Activated CD4-positive, alpha-beta T cell treated with anti-CD3 and anti-CD28 coated beads, Interleukin-2, amount 50 U/mL, for 1 hour (primary cell): ENCODE results near the gene SENP5.

Experiments used
- DNase-seq: peaks from one replicate; pipeline ENCODE4 v3.0.0-alpha.2; 2020

The SENP5 gene

GRCh38 chr3:196969134-196969659 is 101.5 kb downstream of the SENP5 start:
- peak; percentile 30 for DNase-seq

- DNase-seq: peak; percentile 56
Measured at GRCh38 chr3:196969660-196970546, 102.2 kb downstream of the SENP5 start.

DNA sequence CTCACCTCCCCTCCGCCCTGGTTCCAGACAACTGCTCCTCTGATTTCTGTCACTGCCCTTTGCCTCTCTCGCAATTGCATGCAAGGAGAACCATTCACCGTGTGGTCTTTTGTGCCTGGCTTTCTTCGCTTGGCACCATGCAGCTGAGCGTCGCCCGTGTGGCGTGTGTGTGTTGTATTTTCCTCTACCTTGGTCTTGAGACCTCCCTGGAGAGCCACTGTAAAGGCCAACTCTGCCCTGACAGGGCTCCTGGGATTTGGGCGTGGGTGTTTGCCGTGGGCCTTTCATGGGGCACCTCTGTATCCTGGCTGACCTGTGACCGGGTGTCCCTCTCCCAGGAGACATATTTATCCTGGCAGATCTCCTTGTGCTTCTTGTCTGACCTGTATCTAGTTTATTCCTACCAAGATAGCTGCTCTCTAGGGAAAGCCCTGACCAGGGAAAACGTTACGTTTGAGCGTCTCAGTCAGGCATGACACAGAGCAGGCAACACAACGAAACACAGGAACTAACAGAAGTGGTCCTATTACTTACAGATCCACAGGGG is 102.9 kb downstream of the SENP5 start:
- DNase-seq: no peak

DNA sequence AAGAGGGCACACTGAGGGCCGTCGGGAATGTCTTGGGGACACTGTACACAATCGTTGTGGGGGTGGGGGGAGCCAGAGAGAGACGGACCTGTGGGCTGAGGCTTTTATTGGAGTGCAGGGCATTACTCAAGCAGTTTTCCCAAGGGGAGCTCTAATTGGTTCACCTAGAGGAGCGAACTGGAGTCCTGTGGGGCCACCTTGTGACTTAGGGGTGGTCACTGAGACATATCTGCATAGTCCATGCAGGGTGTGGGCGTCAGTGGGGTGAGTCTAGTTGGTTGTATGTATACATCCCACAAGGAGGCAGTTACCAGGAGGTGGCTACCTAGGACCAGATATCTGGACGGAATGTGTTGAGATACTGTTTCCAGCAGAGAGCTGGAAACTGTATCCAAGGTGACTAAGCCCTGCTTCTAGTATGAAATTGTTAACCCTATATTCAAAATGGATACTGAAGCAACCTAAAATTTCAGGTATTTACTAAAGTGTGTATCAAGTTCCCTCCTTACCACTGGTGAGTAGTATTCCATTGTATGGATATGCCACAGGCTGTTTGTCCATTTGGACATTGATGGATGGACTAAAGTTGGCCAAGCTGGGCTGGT is 103.5 kb downstream of the SENP5 start:
- DNase-seq: no peak

DNA sequence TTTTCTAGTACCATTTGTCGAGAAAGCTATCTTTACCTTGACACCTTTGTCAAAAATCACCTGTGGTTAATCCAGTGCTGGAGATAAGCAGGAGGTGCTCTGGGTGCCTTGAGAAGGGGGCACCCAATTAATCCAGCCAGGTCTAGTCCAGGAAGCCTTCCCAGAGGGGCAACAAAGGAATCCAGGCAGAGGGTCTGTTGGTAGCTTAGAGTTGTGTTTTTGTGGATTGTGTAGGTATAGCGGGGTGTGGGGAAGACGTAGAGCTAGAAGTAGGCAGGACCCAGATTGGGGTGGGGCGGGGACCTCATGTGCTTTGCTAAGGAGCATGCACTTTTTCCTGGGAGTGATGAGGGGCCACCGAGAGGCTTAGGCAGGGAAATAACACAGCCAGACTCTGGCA is 106.9 kb downstream of the SENP5 start:
- DNase-seq: no peak

DNA sequence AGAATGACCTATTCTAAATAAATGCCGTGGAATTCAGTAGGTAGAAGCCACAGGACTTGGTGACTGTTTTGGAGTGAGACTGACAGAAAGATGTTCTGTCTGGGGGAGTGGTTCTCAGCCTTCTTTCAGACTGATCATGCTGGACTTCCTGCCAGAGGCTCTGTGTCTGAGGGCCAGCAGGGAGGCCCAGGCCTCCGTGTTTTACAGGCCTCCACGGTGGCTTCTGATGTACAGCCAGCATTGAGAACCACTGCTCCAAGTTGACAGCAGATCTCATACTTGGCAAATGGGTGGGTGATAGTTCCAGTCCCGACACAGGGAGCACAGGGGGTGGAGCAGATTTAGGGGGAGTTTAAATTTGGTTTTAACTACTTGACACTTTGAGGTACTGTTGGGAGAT is 107.6 kb downstream of the SENP5 start:
- no peak for DNase-seq

DNA sequence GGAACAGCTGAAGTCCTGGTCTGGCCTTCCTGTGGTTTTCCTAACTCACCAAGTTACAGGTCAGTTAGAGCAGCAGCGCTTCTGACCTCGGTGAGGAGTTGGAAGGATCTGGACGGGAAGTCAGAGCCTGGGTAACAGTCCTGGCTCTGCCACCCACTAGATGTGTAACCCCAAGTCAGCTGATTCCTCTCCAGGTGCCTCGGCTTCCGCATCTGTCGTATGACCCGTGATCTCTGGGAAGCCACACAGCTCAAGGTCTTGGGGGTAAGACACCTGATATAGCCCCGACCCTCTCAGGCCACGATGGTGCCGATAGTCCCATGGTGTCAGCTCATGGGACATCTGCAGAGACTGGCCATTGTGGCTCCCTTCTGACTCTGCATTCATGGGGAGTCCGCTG is 109.2 kb downstream of the SENP5 start:
- no peak for DNase-seq

- no peak for DNase-seq
Measured at GRCh38 chr3:196979545-196979944, 111.8 kb downstream of the SENP5 start.

- DNase-seq: no peak
Measured at GRCh38 chr3:196981657-196982056, 113.9 kb downstream of the SENP5 start.

DNA sequence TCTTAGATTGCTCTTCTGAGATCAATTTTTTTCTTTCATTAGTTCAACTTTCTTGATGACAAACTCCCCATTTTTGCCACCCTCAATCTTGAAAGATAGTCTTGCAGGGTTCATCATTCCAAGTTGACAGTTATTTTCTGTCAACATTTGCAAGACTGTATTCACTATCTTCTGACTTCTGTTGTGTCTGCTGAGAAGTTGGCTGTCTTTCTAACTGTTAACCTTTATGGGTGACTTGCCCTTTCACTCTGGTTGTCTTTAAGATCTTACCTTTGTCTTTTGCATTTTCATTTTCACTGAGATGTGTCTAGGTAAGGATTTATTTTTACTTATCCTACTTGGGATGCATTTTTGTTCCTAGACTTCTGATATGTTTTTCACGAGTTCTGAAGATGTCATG is 115.5 kb downstream of the SENP5 start:
- DNase-seq: no peak
